ENCODE data around the gene RSBN1.

GRCh38 chr1:113835686-113836290 is 23.5 kb upstream of the RSBN1 start:
- TF ChIP-seq, protein P1, sequence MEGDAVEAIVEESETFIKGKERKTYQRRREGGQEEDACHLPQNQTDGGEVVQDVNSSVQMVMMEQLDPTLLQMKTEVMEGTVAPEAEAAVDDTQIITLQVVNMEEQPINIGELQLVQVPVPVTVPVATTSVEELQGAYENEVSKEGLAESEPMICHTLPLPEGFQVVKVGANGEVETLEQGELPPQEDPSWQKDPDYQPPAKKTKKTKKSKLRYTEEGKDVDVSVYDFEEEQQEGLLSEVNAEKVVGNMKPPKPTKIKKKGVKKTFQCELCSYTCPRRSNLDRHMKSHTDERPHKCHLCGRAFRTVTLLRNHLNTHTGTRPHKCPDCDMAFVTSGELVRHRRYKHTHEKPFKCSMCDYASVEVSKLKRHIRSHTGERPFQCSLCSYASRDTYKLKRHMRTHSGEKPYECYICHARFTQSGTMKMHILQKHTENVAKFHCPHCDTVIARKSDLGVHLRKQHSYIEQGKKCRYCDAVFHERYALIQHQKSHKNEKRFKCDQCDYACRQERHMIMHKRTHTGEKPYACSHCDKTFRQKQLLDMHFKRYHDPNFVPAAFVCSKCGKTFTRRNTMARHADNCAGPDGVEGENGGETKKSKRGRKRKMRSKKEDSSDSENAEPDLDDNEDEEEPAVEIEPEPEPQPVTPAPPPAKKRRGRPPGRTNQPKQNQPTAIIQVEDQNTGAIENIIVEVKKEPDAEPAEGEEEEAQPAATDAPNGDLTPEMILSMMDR (IDR thresholded peaks at IDR 0.05 in 2 of 3, conservative IDR thresholded peaks at IDR 0.05 in 1 of 3; ENCODE audit: borderline replicate concordance in 1 of 3, insufficient read depth in 1 of 3, low read depth in 2 of 3, low read length in 2 of 3), result peak; percentile 31 to 73 (median 52); a peak in 3 of 6 replicates
- TF ChIP-seq EGR1 (IDR thresholded peaks at IDR 0.05; ENCODE audit: low read depth) (no peak), TCF7L2 (IDR thresholded peaks at IDR 0.05; ENCODE audit: borderline replicate concordance, extremely low read depth, insufficient read depth, insufficient read length) (no peak)
